Esophagus muscularis mucosa (tissue), 4 donors: Measurements from ENCODE around the gene INPP4B. TPM values are rescaled to one million over a fixed set of nuclear protein-coding genes. Genes with fewer than 3 reads are reported as not detected.

Experiments used
- DNase-seq: peaks from one replicate; pipeline ENCODE4 v3.0.0-alpha.2; 2017; ENCODE audit errors: extremely low spot score
- H3K27ac ChIP-seq, 4 donors: fragments of 200-600 bp; sonication (generic); replicated peaks in 1 of 4; 1 replicate in 3 of 4; 2 replicates in 1 of 4; pipeline ENCODE4 v1.5.1; 2016 to 2019; ENCODE audit warnings: mild to moderate bottlenecking in 1 of 4
- H3K27me3 ChIP-seq, 4 donors: fragments of 200-600 bp; sonication (generic); one replicate each; pipeline versions ENCODE4 v1.5.1 to v1.6.0; 2016 to 2019
- H3K36me3 ChIP-seq, 4 donors: fragments of 200-600 bp; sonication (generic); one replicate each; pipeline ENCODE4 v1.5.1; 2016 to 2019
- H3K4me1 ChIP-seq, 4 donors: fragments of 200-600 bp; sonication (generic); one replicate each; pipeline ENCODE4 v1.5.1; 2016 to 2019
- H3K4me3 ChIP-seq, 4 donors: fragments of 200-600 bp; sonication (generic); 1 replicate in 2 of 4; 2 replicates in 2 of 4; pipeline ENCODE4 v1.5.1; 2016 to 2019; ENCODE audit warnings: mild to moderate bottlenecking in 4 of 4, moderate library complexity in 1 of 4
- H3K9me3 ChIP-seq, 4 donors: fragments of 200-600 bp; sonication (generic); 1 replicate in 3 of 4; 2 replicates in 1 of 4; pipeline ENCODE4 v1.5.1; 2016 to 2019
- EP300 ChIP-seq: sonication (generic); formaldehyde crosslinking; IDR thresholded peaks from one replicate; pipeline ENCODE4 v1.6.1; 2017; ENCODE audit warnings: antibody characterized with exemption
- POLR2A ChIP-seq: fragments of 450-650 bp; IDR thresholded peaks from one replicate; pipeline ENCODE4 v1.6.1; 2017; ENCODE audit warnings: antibody characterized with exemption, moderate library complexity, mild to moderate bottlenecking, low read depth
- POLR2AphosphoS5 ChIP-seq, 2 donors: sonication (generic); formaldehyde crosslinking; IDR thresholded peaks; one replicate each; pipeline ENCODE4 v1.6.1; 2017; ENCODE audit warnings: antibody characterized with exemption in 2 of 2
- WGBS: methylation state at CpG from one replicate; pipeline ENCODE4 v1.1.5; 2018; 5-methylcytosine and 5-hydroxymethylcytosine counted together
- intact Hi-C: fragments of 100-400 bp; cut with DNase I; formaldehyde crosslinking; loops from one replicate; pipeline ENCODE4 v1.15.1; 2023
- total RNA-seq, 4 donors: library from RNA; depleted of rRNA; stranded (reverse); fragments of >200 nt; gene quantifications; one replicate each; pipeline versions ENCODE4 v1.1.0 to v1.2.1, GENCODE V29; 2016
- TF ChIP-seq, protein P1 (sequence below), 3 experiments: fragments of 200-600 bp in 2 of 3; fragments of 450-650 bp in 1 of 3; sonication (generic) in 2 of 3; IDR thresholded peaks; one replicate each; pipeline ENCODE4 v1.5.1; 2017 to 2019; ENCODE audit warnings: antibody characterized with exemption in 3 of 3, mild to moderate bottlenecking in 2 of 3, moderate library complexity in 1 of 3

INPP4B gene
- total RNA-seq, 4 donors from 2014 or later: 12.7 to 23.4 (median 15.9) TPM

DNA sequence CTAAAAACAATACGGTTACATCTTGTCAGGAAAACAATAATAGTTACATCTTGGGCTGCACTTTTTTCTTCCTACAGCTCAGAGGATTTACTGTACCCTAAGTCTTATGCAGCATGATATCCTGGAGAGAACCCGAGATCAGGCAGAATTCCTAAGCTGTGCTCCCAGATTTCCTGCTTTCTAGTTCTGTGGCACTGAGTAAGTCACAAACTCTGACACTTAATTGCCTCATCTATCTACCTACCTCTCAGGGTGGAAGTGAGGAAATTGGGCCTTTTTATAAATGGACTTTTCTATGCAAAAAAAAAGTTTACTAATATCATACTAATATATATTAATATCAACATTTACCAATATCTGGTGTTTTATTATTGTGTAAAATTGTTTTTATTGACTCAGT is 438.5 kb downstream of the INPP4B start:
- TF ChIP-seq, protein P1, sequence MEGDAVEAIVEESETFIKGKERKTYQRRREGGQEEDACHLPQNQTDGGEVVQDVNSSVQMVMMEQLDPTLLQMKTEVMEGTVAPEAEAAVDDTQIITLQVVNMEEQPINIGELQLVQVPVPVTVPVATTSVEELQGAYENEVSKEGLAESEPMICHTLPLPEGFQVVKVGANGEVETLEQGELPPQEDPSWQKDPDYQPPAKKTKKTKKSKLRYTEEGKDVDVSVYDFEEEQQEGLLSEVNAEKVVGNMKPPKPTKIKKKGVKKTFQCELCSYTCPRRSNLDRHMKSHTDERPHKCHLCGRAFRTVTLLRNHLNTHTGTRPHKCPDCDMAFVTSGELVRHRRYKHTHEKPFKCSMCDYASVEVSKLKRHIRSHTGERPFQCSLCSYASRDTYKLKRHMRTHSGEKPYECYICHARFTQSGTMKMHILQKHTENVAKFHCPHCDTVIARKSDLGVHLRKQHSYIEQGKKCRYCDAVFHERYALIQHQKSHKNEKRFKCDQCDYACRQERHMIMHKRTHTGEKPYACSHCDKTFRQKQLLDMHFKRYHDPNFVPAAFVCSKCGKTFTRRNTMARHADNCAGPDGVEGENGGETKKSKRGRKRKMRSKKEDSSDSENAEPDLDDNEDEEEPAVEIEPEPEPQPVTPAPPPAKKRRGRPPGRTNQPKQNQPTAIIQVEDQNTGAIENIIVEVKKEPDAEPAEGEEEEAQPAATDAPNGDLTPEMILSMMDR (IDR thresholded peaks at IDR 0.05): no peak
- TF ChIP-seq EP300 (no peak), POLR2A (no peak), POLR2AphosphoS5 (IDR thresholded peaks at IDR 0.05) (no peak)
- H3K4me1 ChIP-seq: peaks cover 23 to 30% (median 24%) of the 10 kb centered on the region in 4 donors
- H3K27ac ChIP-seq: no peak overlapping the region
- intact Hi-C loops: no loop called here
- no peaks in the 10 kb centered on the region for H3K9me3 ChIP-seq
- H3K36me3 ChIP-seq: no peaks in the 10 kb centered on the region
- DNase-seq: no peak
- 93% methylated on average over 2 of the region's 2 CpGs for WGBS
- no peak overlapping the region for H3K4me3 ChIP-seq
- H3K27me3 ChIP-seq: no peaks in the 10 kb centered on the region

DNA sequence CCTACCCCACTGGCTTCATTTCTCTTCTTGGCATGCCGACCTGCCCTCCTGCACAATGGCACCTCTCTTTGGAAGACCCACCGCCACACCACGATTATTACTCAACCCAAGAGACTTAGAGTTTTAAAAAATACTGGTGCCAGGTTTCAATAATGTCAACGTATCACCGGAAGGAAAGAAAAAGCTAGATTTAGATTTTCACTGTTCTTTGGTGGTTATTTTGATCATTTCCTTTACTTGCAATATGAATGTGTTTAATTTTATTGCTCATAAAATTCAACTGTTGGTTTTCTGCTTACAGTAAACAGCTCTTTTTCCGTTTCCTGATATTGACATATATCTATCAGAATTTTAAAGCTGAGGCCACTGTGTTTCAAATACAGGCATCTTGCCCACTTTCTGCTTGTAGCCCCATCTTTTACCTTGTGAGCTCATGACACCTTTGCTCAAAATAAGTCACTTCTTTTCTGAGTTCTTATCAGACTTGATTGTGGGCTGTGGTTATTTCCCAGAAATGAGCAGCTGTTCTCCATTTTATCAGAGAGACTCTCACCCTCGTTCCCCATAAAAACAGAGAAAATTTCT is 439.1 kb downstream of the INPP4B start:
- peaks cover 23 to 30% (median 24%) of the 10 kb centered on the region in 4 donors for H3K4me1 ChIP-seq
- no peaks in the 10 kb centered on the region for H3K9me3 ChIP-seq
- TF ChIP-seq EP300 (no peak), POLR2A (no peak), POLR2AphosphoS5 (IDR thresholded peaks at IDR 0.05) (no peak)
- TF ChIP-seq, protein P1 (IDR thresholded peaks at IDR 0.05): no peak
- H3K4me3 ChIP-seq: no peak overlapping the region
- H3K27ac ChIP-seq: no peak overlapping the region
- H3K36me3 ChIP-seq: no peaks in the 10 kb centered on the region
- WGBS: 71% methylated on average over 7 of the region's 7 CpGs
- no peaks in the 10 kb centered on the region for H3K27me3 ChIP-seq
- no peak for DNase-seq
- intact Hi-C loops: no loop called here

DNA sequence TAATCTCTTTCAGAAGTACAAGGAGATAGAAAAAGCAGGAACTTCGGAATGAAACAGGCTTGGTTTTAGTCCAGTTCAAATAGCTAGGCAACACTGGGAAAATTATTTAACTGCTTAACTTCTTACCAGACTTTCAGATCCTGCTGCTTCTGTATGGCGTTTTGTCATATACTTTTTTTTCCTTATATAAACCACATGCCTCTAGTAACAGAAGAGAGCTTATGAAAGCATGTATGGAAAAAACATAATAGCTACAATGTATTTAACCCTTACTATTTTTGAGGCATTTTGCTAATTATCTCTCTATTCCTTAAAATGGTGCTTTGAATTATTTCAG is 439.6 kb downstream of the INPP4B start:
- peak overlapping the region in 1 of 4 donors; percentile 68 for H3K27ac ChIP-seq
- 37% methylated on average over 2 of the region's 2 CpGs for WGBS
- H3K36me3 ChIP-seq: no peaks in the 10 kb centered on the region
- no peaks in the 10 kb centered on the region for H3K9me3 ChIP-seq
- no peak overlapping the region for H3K4me3 ChIP-seq
- no peaks in the 10 kb centered on the region for H3K27me3 ChIP-seq
- DNase-seq: no peak
- no peak for TF ChIP-seq POLR2AphosphoS5 (IDR thresholded peaks at IDR 0.05)
- TF ChIP-seq EP300: no peak
- TF ChIP-seq POLR2A: no peak
- H3K4me1 ChIP-seq: peaks cover 23 to 30% (median 24%) of the 10 kb centered on the region in 4 donors
- intact Hi-C loops: no loop called here

DNA sequence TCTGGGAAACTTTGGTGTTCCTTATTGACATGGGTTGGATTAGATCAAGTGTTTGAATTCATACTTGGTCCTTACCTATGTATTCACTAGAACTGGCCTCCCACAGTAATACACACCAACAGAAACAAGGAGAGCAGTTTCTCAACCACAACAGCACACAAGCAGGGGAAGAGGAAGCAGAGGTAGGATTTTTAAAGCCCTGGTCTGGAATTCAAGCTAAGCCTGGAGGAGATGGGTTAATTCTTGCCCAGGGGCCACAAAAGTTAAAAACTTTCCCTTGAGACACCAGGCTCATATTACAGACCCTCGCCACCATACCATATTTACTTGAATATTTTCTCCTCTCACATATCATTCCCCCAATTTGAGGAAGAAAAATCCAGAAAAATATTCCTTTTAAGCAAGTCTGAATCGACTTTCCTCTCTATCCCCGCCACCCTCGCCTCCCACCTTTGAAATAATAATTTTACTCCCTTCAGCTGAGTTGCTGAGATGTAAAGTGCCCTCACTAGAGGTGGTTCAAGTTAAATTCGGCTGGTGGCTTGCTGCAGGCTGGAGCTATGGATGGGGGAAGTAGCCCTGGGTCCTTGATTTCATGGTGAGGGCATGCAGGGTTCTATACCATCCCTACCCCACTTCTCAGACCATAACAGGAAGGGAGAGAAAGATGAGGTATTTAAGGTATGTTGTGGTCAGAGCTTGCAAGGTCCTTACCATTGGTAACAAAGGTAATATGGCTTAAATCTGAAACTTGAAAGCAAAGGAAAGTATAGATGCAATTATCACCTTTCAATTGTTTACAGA is 440.2 kb downstream of the INPP4B start:
- no peak for DNase-seq
- Histone ChIP-seq H3K4me3 (peak overlapping the region; percentile 52 to 64 (median 57)), H3K9me3 (no peaks in the 10 kb centered on the region), H3K27ac (peak overlapping the region; percentile 68 to 77 (median 70)), H3K27me3 (no peaks in the 10 kb centered on the region), H3K4me1 (peaks cover 23 to 30% (median 24%) of the 10 kb centered on the region in 4 donors), H3K36me3 (no peaks in the 10 kb centered on the region)
- no peak for TF ChIP-seq POLR2AphosphoS5 (IDR thresholded peaks at IDR 0.05)
- no peak for TF ChIP-seq EP300
- no peak for TF ChIP-seq POLR2A
- TF ChIP-seq, protein P1 (IDR thresholded peaks at IDR 0.05): no peak
- 70% methylated on average over 5 of the region's 5 CpGs for WGBS
- intact Hi-C loops: no loop called here

DNA sequence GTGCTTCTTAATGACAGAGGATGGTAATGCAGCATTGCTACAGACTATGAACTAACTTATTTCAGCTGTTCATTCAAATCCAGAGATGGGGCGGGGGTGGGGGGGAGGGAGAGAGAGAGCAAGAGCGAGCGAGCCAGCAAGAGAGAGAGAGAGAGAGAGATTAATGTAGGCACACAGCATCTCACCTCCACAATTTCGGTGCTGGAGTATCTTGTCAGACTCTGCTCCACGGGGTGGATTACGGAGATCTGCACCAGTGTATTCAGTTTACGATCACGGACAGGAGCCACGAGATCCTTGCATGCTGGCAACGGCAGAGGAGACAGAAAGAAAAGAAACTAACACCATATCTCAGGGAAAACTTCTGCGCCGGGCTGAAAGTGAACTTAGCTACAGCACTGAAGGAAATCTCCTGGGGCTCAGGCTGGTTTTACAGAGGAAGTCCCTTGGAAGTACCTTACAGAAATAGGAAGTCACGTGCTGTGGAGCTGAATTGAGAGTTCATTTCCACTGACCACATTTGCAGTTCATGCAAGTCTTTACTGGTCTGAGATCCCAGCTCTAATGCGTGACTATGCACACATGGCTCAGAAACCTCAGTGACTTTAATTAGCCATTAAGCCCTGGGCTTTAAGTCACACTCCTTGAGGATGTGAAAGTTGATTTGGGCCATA is 440.9 kb downstream of the INPP4B start:
- DNase-seq: no peak
- intact Hi-C loops: no loop called here
- no peak for TF ChIP-seq EP300
- TF ChIP-seq POLR2AphosphoS5 (IDR thresholded peaks at IDR 0.05): peak; percentile 33 to 42

More for the DNA sequence above, 440.9 kb downstream of the INPP4B start:
- Histone ChIP-seq H3K4me3 (peak overlapping the region; percentile 52 to 64 (median 57)), H3K36me3 (no peaks in the 10 kb centered on the region), H3K27me3 (no peaks in the 10 kb centered on the region), H3K9me3 (no peaks in the 10 kb centered on the region), H3K27ac (peak overlapping the region; percentile 68 to 77 (median 70)), H3K4me1 (peaks cover 23 to 30% (median 24%) of the 10 kb centered on the region in 4 donors)
- WGBS: 13% methylated on average over 14 of the region's 14 CpGs
